Breast epithelium (tissue), 3 donors: Measurements from ENCODE around the gene TMEM54.

ENCODE experiments used
- POLR2A ChIP-seq: fragments of 450-650 bp; IDR thresholded peaks from one replicate; pipeline ENCODE4 v1.6.1; 2016; ENCODE audit warnings: antibody characterized with exemption, mild to moderate bottlenecking, moderate library complexity
- TF ChIP-seq, protein P1 (sequence below), 3 donors: fragments of 450-650 bp; IDR thresholded peaks; one replicate each; pipeline ENCODE4 v1.5.1; 2016 to 2017; ENCODE audit warnings: antibody characterized with exemption in 3 of 3, mild to moderate bottlenecking in 3 of 3, moderate library complexity in 3 of 3

DNA sequence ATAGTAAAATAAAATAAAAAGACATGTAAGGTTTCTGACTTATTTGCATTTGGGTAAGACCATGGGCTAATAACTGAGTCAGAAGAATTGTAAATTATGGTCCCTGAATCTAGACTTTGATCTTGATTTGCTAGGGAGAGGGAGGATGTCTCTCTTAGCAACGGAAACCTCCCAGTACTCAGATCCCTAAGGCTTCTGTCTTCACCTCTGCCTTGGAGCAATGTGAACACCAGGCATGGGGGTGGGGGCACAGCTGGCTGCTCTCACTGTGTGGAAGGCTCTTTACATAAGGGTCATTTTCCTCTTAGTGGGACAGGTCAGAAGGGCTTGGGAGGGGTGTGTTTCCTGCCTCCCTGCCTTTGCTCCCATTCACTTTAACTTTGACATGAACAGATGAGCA is 17.0 kb upstream of the TMEM54 start:
- TF ChIP-seq, protein P1, sequence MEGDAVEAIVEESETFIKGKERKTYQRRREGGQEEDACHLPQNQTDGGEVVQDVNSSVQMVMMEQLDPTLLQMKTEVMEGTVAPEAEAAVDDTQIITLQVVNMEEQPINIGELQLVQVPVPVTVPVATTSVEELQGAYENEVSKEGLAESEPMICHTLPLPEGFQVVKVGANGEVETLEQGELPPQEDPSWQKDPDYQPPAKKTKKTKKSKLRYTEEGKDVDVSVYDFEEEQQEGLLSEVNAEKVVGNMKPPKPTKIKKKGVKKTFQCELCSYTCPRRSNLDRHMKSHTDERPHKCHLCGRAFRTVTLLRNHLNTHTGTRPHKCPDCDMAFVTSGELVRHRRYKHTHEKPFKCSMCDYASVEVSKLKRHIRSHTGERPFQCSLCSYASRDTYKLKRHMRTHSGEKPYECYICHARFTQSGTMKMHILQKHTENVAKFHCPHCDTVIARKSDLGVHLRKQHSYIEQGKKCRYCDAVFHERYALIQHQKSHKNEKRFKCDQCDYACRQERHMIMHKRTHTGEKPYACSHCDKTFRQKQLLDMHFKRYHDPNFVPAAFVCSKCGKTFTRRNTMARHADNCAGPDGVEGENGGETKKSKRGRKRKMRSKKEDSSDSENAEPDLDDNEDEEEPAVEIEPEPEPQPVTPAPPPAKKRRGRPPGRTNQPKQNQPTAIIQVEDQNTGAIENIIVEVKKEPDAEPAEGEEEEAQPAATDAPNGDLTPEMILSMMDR (IDR thresholded peaks at IDR 0.05) = no peak
- no peak for TF ChIP-seq POLR2A
